Hepatocyte (in vitro differentiated cells): ENCODE data around the gene TLR7. TPM values are rescaled to one million over a fixed set of nuclear protein-coding genes. Genes with fewer than 3 reads are reported as not detected.

Source experiments
- DNase-seq: peaks from one replicate; pipeline ENCODE4 v3.0.0-alpha.2; 2016; ENCODE audit warnings: low spot score
- H2AFZ ChIP-seq: fragments of 200-600 bp; sonication (generic); 2 replicates; pipeline ENCODE4 v1.6.0; 2016; ENCODE audit warnings: antibody characterized with exemption, mild to moderate bottlenecking
- H3K27ac ChIP-seq: fragments of 200-600 bp; sonication (generic); 2 replicates; pipeline ENCODE4 v1.5.1; 2016; ENCODE audit warnings: mild to moderate bottlenecking
- H3K27me3 ChIP-seq: fragments of 200-600 bp; sonication (generic); 2 replicates; pipeline ENCODE4 v1.6.1; 2016
- H3K36me3 ChIP-seq: fragments of 200-600 bp; sonication (generic); replicated peaks from 2 replicates; pipeline ENCODE4 v1.5.1; 2016; ENCODE audit warnings: low read depth; ENCODE audit not compliant: insufficient read depth
- H3K4me1 ChIP-seq: fragments of 200-600 bp; sonication (generic); 2 replicates; pipeline ENCODE4 v1.5.1; 2016; ENCODE audit warnings: mild to moderate bottlenecking, moderate library complexity; ENCODE audit not compliant: insufficient read depth
- H3K4me2 ChIP-seq: fragments of 200-600 bp; sonication (generic); 2 replicates; pipeline ENCODE4 v1.6.0; 2016
- H3K4me3 ChIP-seq: fragments of 200-600 bp; sonication (generic); 2 replicates; pipeline ENCODE4 v1.5.1; 2016; ENCODE audit warnings: mild to moderate bottlenecking
- H3K79me2 ChIP-seq: fragments of 200-600 bp; sonication (generic); 2 replicates; pipeline ENCODE4 v1.6.0; 2017; ENCODE audit warnings: mild to moderate bottlenecking
- H3K9me2 ChIP-seq: fragments of 200-600 bp; sonication (generic); replicated peaks from 2 replicates; pipeline ENCODE4 v1.6.0; 2017; ENCODE audit warnings: mild to moderate bottlenecking; ENCODE audit not compliant: insufficient read depth
- H3K9me3 ChIP-seq: fragments of 200-600 bp; sonication (generic); 2 replicates; pipeline ENCODE4 v1.5.1; 2016; ENCODE audit warnings: low read depth, mild to moderate bottlenecking
- H4K20me1 ChIP-seq: fragments of 200-600 bp; sonication (generic); 2 replicates; pipeline ENCODE4 v1.6.0; 2016; ENCODE audit warnings: mild to moderate bottlenecking; ENCODE audit not compliant: insufficient read depth, poor library complexity, severe bottlenecking
- CTCF ChIP-seq: fragments of 200-600 bp; sonication (generic); IDR thresholded peaks from 2 replicates; pipeline ENCODE4 v1.5.1; 2016; ENCODE audit warnings: antibody characterized with exemption, mild to moderate bottlenecking; ENCODE audit not compliant: poor library complexity
- EZH2 ChIP-seq: fragments of 200-600 bp; sonication (generic); IDR thresholded peaks from 2 replicates; pipeline ENCODE4 v1.6.1; 2016; ENCODE audit warnings: antibody characterized with exemption, mild to moderate bottlenecking, borderline replicate concordance
- EZH2phosphoT487 ChIP-seq: fragments of 200-600 bp; sonication (generic); IDR thresholded peaks from one replicate; pipeline ENCODE4 v1.6.1; 2018; ENCODE audit warnings: antibody characterized with exemption, mild to moderate bottlenecking, low read depth, moderate library complexity; ENCODE audit not compliant: unreplicated experiment, severe bottlenecking
- WGBS: methylation state at CpG from one replicate; pipeline ENCODE4 v1.1.6; 2016; ENCODE audit warnings: low lambda C conversion rate; ENCODE audit errors: missing lambda C conversion rate; 5-methylcytosine and 5-hydroxymethylcytosine counted together
- polyA plus RNA-seq: library from polyadenylated mRNA; unstranded; fragments of >200 nt; fragmentation: Nextera tagmentation; extraction: Ambion mirVana; gene quantifications from 2 replicates; pipeline ENCODE4 v1.2.1, GENCODE V29; 2016
- total RNA-seq: library from RNA; depleted of rRNA; stranded (reverse); fragments of >200 nt; gene quantifications from 2 replicates; pipeline ENCODE4 v1.2.3, GENCODE V29; 2014

The TLR7 gene
- total and polyA plus RNA-seq, 2 experiments from 2014 or later, result 0.60 TPM; not detected in 1

- Histone ChIP-seq H3K9me2 (no peaks in the 10 kb centered on the region), H3K4me3 (no peak overlapping the region), H3K27ac (no peak overlapping the region), H4K20me1 (no peaks in the 10 kb centered on the region), H3K79me2 (no peaks in the 10 kb centered on the region), H3K27me3 (no peaks in the 10 kb centered on the region), H2AFZ (no peak overlapping the region), H3K4me2 (no peak overlapping the region), H3K9me3 (no peaks in the 10 kb centered on the region), H3K36me3 (no peaks in the 10 kb centered on the region), H3K4me1 (no peaks in the 10 kb centered on the region)
- TF ChIP-seq CTCF (peak; percentile 68), EZH2phosphoT487 (no peak)
- DNase-seq, result peak; percentile 65
- 39% methylated on average over 10 of the region's 10 CpGs for WGBS
These were observed 34.6 kb downstream of the TLR7 start for GRCh38 chrX:12901486-12901885.

- H2AFZ ChIP-seq, result no peak overlapping the region
- H3K79me2 ChIP-seq, result no peaks in the 10 kb centered on the region
- H3K27ac ChIP-seq, result peak overlapping the region; percentile 23
- H3K4me2 ChIP-seq, result no peak overlapping the region
- no peaks in the 10 kb centered on the region for H3K9me2 ChIP-seq
- H3K4me1 ChIP-seq, result no peaks in the 10 kb centered on the region
- no peaks in the 10 kb centered on the region for H3K9me3 ChIP-seq
- H3K27me3 ChIP-seq, result no peaks in the 10 kb centered on the region
- WGBS, result 91% methylated on average over 8 of the region's 8 CpGs
- H3K4me3 ChIP-seq, result no peak overlapping the region
- no peaks in the 10 kb centered on the region for H3K36me3 ChIP-seq
- H4K20me1 ChIP-seq, result no peaks in the 10 kb centered on the region
- peak; percentile 7 for DNase-seq
- TF ChIP-seq EZH2phosphoT487, result no peak
- TF ChIP-seq CTCF, result no peak
- no peak for TF ChIP-seq EZH2
These were observed 36.8 kb downstream of the TLR7 start for GRCh38 chrX:12903646-12904045.

GRCh38 chrX:12906046-12906761 is 39.3 kb downstream of the TLR7 start, which contains the start of gene TLR8:
TLR8 (plus strand) TSS chrX:12906620; CDS start chrX:12906707, 87 bp downstream.
- WGBS, result 82% methylated on average over 15 of the region's 15 CpGs
- H3K27ac ChIP-seq, result no peak within 1 kb of the TSS
- H3K27me3 ChIP-seq, result no peaks in the 10 kb centered on the region

More at GRCh38 chrX:12906046-12906761, 39.3 kb downstream of the TLR7 start, which contains the start of gene TLR8:
- Histone ChIP-seq H3K4me1 (no peaks in the 10 kb centered on the region), H3K79me2 (no peaks in the 10 kb centered on the region), H3K4me2 (no peak within 1 kb of the TSS), H3K4me3 (no peak within 1 kb of the TSS), H2AFZ (no peak within 1 kb of the TSS), H3K9me2 (no peaks in the 10 kb centered on the region), H4K20me1 (no peaks in the 10 kb centered on the region), H3K36me3 (no peaks in the 10 kb centered on the region), H3K9me3 (no peaks in the 10 kb centered on the region)
- TF ChIP-seq EZH2phosphoT487 (no peak), EZH2 (no peak), CTCF (no peak)
- no peak for DNase-seq
